Activated T-helper 2 cell treated with anti-CD3 and anti-CD28 coated beads, Interferon-gamma antibody, Interleukin-2, Interleukin-4, amounts not matched to agents 10 μg/mL and 5 μg/mL and 100 μg/mL, durations not matched to agents 14 hours and 24 hours and 36 hours (primary cell): ENCODE results near the gene TRAPPC12. TPM values are rescaled to one million over a fixed set of nuclear protein-coding genes. Genes with fewer than 3 reads are reported as not detected.

Experiments used
- DNase-seq: peaks from one replicate; pipeline ENCODE4 v3.0.0; 2021; ENCODE audit warnings: low spot score
- H3K27ac Mint-ChIP-seq: one replicate; pipeline ENCODE4 v1.8.0; 2021; ENCODE audit warnings: mixed read lengths
- H3K27me3 Mint-ChIP-seq: one replicate; pipeline ENCODE4 v1.8.0; 2021; ENCODE audit warnings: low read depth, mixed read lengths
- H3K36me3 Mint-ChIP-seq: one replicate; pipeline ENCODE4 v1.8.0; 2021; ENCODE audit warnings: low read depth, mixed read lengths
- H3K4me1 Mint-ChIP-seq: one replicate; pipeline ENCODE4 v1.8.0; 2021; ENCODE audit warnings: low read depth, mixed read lengths
- H3K4me3 Mint-ChIP-seq: one replicate; pipeline ENCODE4 v1.8.0; 2021; ENCODE audit warnings: low read depth, mild to moderate bottlenecking, moderate library complexity, mixed read lengths
- H3K9me3 Mint-ChIP-seq: one replicate; pipeline ENCODE4 v1.8.0; 2021; ENCODE audit warnings: mixed read lengths
- intact Hi-C: fragments of 100-400 bp; cut with micrococcal nuclease; formaldehyde crosslinking; loops from one replicate; pipeline ENCODE4 v1.15.1; 2023
- total RNA-seq: library from RNA; stranded (reverse); gene quantifications from 2 replicates; pipeline ENCODE4 v1.2.3, GENCODE V29; 2022

TRAPPC12 gene
- total RNA-seq, 1 donor from 2014 or later: 84.6 TPM

- Mint-ChIP-seq H3K9me3 (no peaks in the 10 kb centered on the region), H3K36me3 (peaks cover 24% of the 10 kb centered on the region), H3K27me3 (no peaks in the 10 kb centered on the region), H3K4me3 (no peak overlapping the region), H3K27ac (no peak overlapping the region), H3K4me1 (peaks cover 5% of the 10 kb centered on the region)
- intact Hi-C loops: no loop called here
- DNase-seq: no peak
Observed at GRCh38 chr2:3458396-3459184, 79.1 kb downstream of the TRAPPC12 start.

GRCh38 chr2:3459185-3460015, 79.9 kb downstream of the TRAPPC12 start:
- Mint-ChIP-seq H3K36me3 (peaks cover 24% of the 10 kb centered on the region), H3K4me3 (no peak overlapping the region), H3K27me3 (no peaks in the 10 kb centered on the region), H3K4me1 (peaks cover 5% of the 10 kb centered on the region), H3K27ac (no peak overlapping the region), H3K9me3 (no peaks in the 10 kb centered on the region)
- intact Hi-C loops: no loop called here
- DNase-seq: no peak

- Mint-ChIP-seq H3K4me1 (peaks cover 5% of the 10 kb centered on the region), H3K4me3 (no peak overlapping the region), H3K27ac (no peak overlapping the region), H3K9me3 (no peaks in the 10 kb centered on the region), H3K36me3 (peaks cover 24% of the 10 kb centered on the region), H3K27me3 (no peaks in the 10 kb centered on the region)
- no peak for DNase-seq
- intact Hi-C loops: no loop called here
Observed at GRCh38 chr2:3460156-3460555, 80.7 kb downstream of the TRAPPC12 start.

GRCh38 chr2:3460831-3461800, 81.6 kb downstream of the TRAPPC12 start:
- Mint-ChIP-seq H3K27me3 (no peaks in the 10 kb centered on the region), H3K4me1 (peaks cover 5% of the 10 kb centered on the region), H3K27ac (no peak overlapping the region), H3K9me3 (no peaks in the 10 kb centered on the region), H3K4me3 (no peak overlapping the region), H3K36me3 (peaks cover 16% of the 10 kb centered on the region)
- intact Hi-C loops: no loop called here
- DNase-seq: no peak

GRCh38 chr2:3461801-3462492, 82.5 kb downstream of the TRAPPC12 start:
- no peaks in the 10 kb centered on the region for H3K27me3 Mint-ChIP-seq
- no peak for DNase-seq
- H3K9me3 Mint-ChIP-seq: no peaks in the 10 kb centered on the region
- H3K4me3 Mint-ChIP-seq: no peak overlapping the region
- intact Hi-C loops: loop anchor here (2.0 kb wide), 1 partner anchor 189 kb away; no protein-coding TSS in a partner anchor
- peaks cover 12% of the 10 kb centered on the region for H3K36me3 Mint-ChIP-seq
- no peak overlapping the region for H3K27ac Mint-ChIP-seq
- peaks cover 5% of the 10 kb centered on the region for H3K4me1 Mint-ChIP-seq

GRCh38 chr2:3462493-3463104, 83.1 kb downstream of the TRAPPC12 start:
- Mint-ChIP-seq H3K4me1 (peaks cover 5% of the 10 kb centered on the region), H3K4me3 (no peak overlapping the region), H3K9me3 (no peaks in the 10 kb centered on the region), H3K27me3 (no peaks in the 10 kb centered on the region), H3K36me3 (peaks cover 11% of the 10 kb centered on the region), H3K27ac (no peak overlapping the region)
- intact Hi-C loops: loop anchor here (2.0 kb wide), 1 partner anchor 188 kb away; no protein-coding TSS in a partner anchor
- DNase-seq: no peak

- H3K4me3 Mint-ChIP-seq: no peak overlapping the region
- H3K27me3 Mint-ChIP-seq: no peaks in the 10 kb centered on the region
- H3K9me3 Mint-ChIP-seq: no peaks in the 10 kb centered on the region
- intact Hi-C loops: loop anchor here (2.0 kb wide), 1 partner anchor 187 kb away; no protein-coding TSS in a partner anchor
- H3K27ac Mint-ChIP-seq: no peak overlapping the region
- no peak for DNase-seq
- peaks cover 5% of the 10 kb centered on the region for H3K4me1 Mint-ChIP-seq
- H3K36me3 Mint-ChIP-seq: peaks cover 16% of the 10 kb centered on the region
Observed at GRCh38 chr2:3463186-3463835, 83.8 kb downstream of the TRAPPC12 start.

- Mint-ChIP-seq H3K9me3 (no peaks in the 10 kb centered on the region), H3K27ac (no peak overlapping the region), H3K4me1 (peaks cover 5% of the 10 kb centered on the region), H3K27me3 (no peaks in the 10 kb centered on the region), H3K36me3 (peaks cover 19% of the 10 kb centered on the region), H3K4me3 (no peak overlapping the region)
- intact Hi-C loops: loop anchor here (2.0 kb wide), 1 partner anchor 187 kb away; no protein-coding TSS in a partner anchor
- DNase-seq: no peak
Observed at GRCh38 chr2:3463944-3464343, 84.5 kb downstream of the TRAPPC12 start.

- intact Hi-C loops: no loop called here
- H3K4me3 Mint-ChIP-seq: no peak overlapping the region
- no peaks in the 10 kb centered on the region for H3K9me3 Mint-ChIP-seq
- no peak for DNase-seq
- H3K4me1 Mint-ChIP-seq: peaks cover 5% of the 10 kb centered on the region
- no peaks in the 10 kb centered on the region for H3K27me3 Mint-ChIP-seq
- no peak overlapping the region for H3K27ac Mint-ChIP-seq
- H3K36me3 Mint-ChIP-seq: peaks cover 23% of the 10 kb centered on the region
Observed at GRCh38 chr2:3464401-3465005, 85.0 kb downstream of the TRAPPC12 start.

GRCh38 chr2:3465328-3465727, 85.8 kb downstream of the TRAPPC12 start:
- no peak for DNase-seq
- Mint-ChIP-seq H3K4me3 (no peak overlapping the region), H3K36me3 (peaks cover 26% of the 10 kb centered on the region), H3K27ac (no peak overlapping the region), H3K4me1 (peaks cover 5% of the 10 kb centered on the region), H3K27me3 (no peaks in the 10 kb centered on the region), H3K9me3 (no peaks in the 10 kb centered on the region)
- intact Hi-C loops: no loop called here
